Calu3 (cell line): Measurements from ENCODE around the gene STIL. TPM values are rescaled to one million over a fixed set of nuclear protein-coding genes. Genes with fewer than 3 reads are reported as not detected.

Experiments used
- BruUV-seq: library from RNA; stranded (reverse); fragments of 400-500 nt; replicated peaks from 2 replicates; lab custom pipeline; 2021; lab: Mats Ljungman, UMichigan
- CTCF ChIA-PET: fragments of 300-600 bp; sonication (Branson Sonifier 250); formaldehyde crosslinking; loops from one replicate; lab custom pipeline; 2022; ENCODE audit warnings: antibody characterized with exemption; lab: Charles Lee
- DNase-seq: peaks from one replicate; pipeline ENCODE4 v3.0.0; 2022
- H3K27ac Mint-ChIP-seq: one replicate; pipeline ENCODE4 v1.8.0; 2022; ENCODE audit warnings: mixed read lengths; ENCODE audit not compliant: unreplicated experiment
- H3K27me3 Mint-ChIP-seq: one replicate; pipeline ENCODE4 v1.8.0; 2022; ENCODE audit warnings: mixed read lengths; ENCODE audit not compliant: unreplicated experiment
- H3K36me3 Mint-ChIP-seq: one replicate; pipeline ENCODE4 v1.8.0; 2022; ENCODE audit warnings: mild to moderate bottlenecking, moderate library complexity, mixed read lengths; ENCODE audit not compliant: insufficient read depth, unreplicated experiment
- H3K4me1 Mint-ChIP-seq: one replicate; pipeline ENCODE4 v1.8.0; 2022; ENCODE audit warnings: mild to moderate bottlenecking, low read depth, mixed read lengths; ENCODE audit not compliant: unreplicated experiment
- H3K4me3 Mint-ChIP-seq: one replicate; pipeline ENCODE4 v1.8.0; 2022; ENCODE audit warnings: mild to moderate bottlenecking, low read depth, moderate library complexity, mixed read lengths; ENCODE audit not compliant: unreplicated experiment
- H3K9me3 Mint-ChIP-seq: one replicate; pipeline ENCODE4 v1.8.0; 2022; ENCODE audit warnings: low read depth, mixed read lengths; ENCODE audit not compliant: unreplicated experiment
- CTCF ChIP-seq: fragments of 200-600 bp; IDR thresholded peaks from one replicate; pipeline ENCODE4 v1.8.0; 2022; ENCODE audit warnings: antibody characterized with exemption; ENCODE audit not compliant: unreplicated experiment
- intact Hi-C: fragments of 100-400 bp; cut with micrococcal nuclease; formaldehyde crosslinking; loops from one replicate; pipeline ENCODE4 v1.10.0; 2022; ENCODE audit not compliant: unreplicated experiment
- total RNA-seq: library from RNA; stranded (reverse); gene quantifications from 2 replicates; pipeline ENCODE4 v1.2.3, GENCODE V29; 2022

STIL gene
- total RNA-seq, 1 experiment from 2014 or later: 62.4 TPM

GRCh38 chr1:47235241-47235681, 78.7 kb downstream of the STIL start:
- BruUV-seq: no TSS peak
- CTCF ChIA-PET: interaction anchor here (0.6 kb wide), 1 partner anchor 35 kb away, joined by 7 read pairs; no protein-coding TSS in a partner anchor
- Mint-ChIP-seq H3K4me1 (peaks cover 16% of the 10 kb centered on the region), H3K27me3 (no peaks in the 10 kb centered on the region), H3K9me3 (no peaks in the 10 kb centered on the region), H3K4me3 (no peak overlapping the region), H3K36me3 (no peaks in the 10 kb centered on the region), H3K27ac (no peak overlapping the region)
- intact Hi-C loops: no loop called here
- TF ChIP-seq CTCF: no peak
- DNase-seq: no peak

- Mint-ChIP-seq H3K36me3 (no peaks in the 10 kb centered on the region), H3K4me1 (peaks cover 7% of the 10 kb centered on the region), H3K27ac (no peak overlapping the region), H3K4me3 (no peak overlapping the region), H3K9me3 (no peaks in the 10 kb centered on the region), H3K27me3 (no peaks in the 10 kb centered on the region)
- intact Hi-C loops: no loop called here
- CTCF ChIA-PET: no interaction called here
- no TSS peak for BruUV-seq
- DNase-seq: no peak
- no peak for TF ChIP-seq CTCF
Measured at GRCh38 chr1:47233186-47233585, 80.8 kb downstream of the STIL start.

GRCh38 chr1:47232187-47232874, 81.6 kb downstream of the STIL start, which contains the start of gene TAL1:
TSS of gene TAL1 (minus strand) at chr1:47232225. CDS start at chr1:47225888, 6,337 bp downstream.
- no peak for TF ChIP-seq CTCF
- intact Hi-C loops: no loop called here
- Mint-ChIP-seq H3K4me1 (peaks cover 7% of the 10 kb centered on the region), H3K4me3 (peak within 1 kb of the TSS; percentile 45), H3K36me3 (no peaks in the 10 kb centered on the region), H3K9me3 (no peaks in the 10 kb centered on the region), H3K27me3 (no peaks in the 10 kb centered on the region), H3K27ac (no peak within 1 kb of the TSS)
- CTCF ChIA-PET: no interaction called here
- no TSS peak for BruUV-seq
- DNase-seq: no peak

- Mint-ChIP-seq H3K4me1 (peaks cover 7% of the 10 kb centered on the region), H3K27ac (no peak overlapping the region), H3K4me3 (peak overlapping the region; percentile 45), H3K27me3 (no peaks in the 10 kb centered on the region), H3K36me3 (no peaks in the 10 kb centered on the region), H3K9me3 (no peaks in the 10 kb centered on the region)
- intact Hi-C loops: no loop called here
- BruUV-seq: no TSS peak
- no peak for TF ChIP-seq CTCF
- no peak for DNase-seq
- CTCF ChIA-PET: no interaction called here
Measured at GRCh38 chr1:47231301-47232186, 82.4 kb downstream of the STIL start.
